CD14-positive monocyte (primary cell): ENCODE measurements around the gene RXYLT1. TPM values are rescaled to one million over a fixed set of nuclear protein-coding genes. Genes with fewer than 3 reads are reported as not detected.
A peak's percentile ranks its signal among the peaks of the same experiment; 100 is the strongest.
"Not testable (repeated sequence)": the region's sequence is repeated elsewhere in the genome, so short reads cannot be mapped to it uniquely, and the experiment has no call there.

Experiments used
- DNase-seq, 3 donors: peaks; one replicate each; pipeline ENCODE4 v3.0.0-alpha.2; 2011 to 2022
- H2AFZ ChIP-seq: 2 replicates; pipeline ENCODE4 v1.6.0; 2012; ENCODE audit warnings: mild to moderate bottlenecking, low read depth, low read length, inconsistent platforms; ENCODE audit not compliant: insufficient read depth, poor library complexity, severe bottlenecking
- H3K27ac ChIP-seq, 2 donors: 1 replicate in 1 of 2; 2 replicates in 1 of 2; pipeline ENCODE4 v1.5.1; 2012 to 2013; ENCODE audit warnings: low read length in 2 of 2, control low read depth in 1 of 2, inconsistent platforms in 1 of 2, low read depth in 1 of 2, mild to moderate bottlenecking in 1 of 2
- H3K27me3 ChIP-seq, 2 donors: one replicate each; pipeline versions ENCODE4 v1.6.0 to v1.6.1; 2011 to 2013; ENCODE audit warnings: low read length in 2 of 2; ENCODE audit not compliant: control insufficient read depth in 2 of 2, insufficient read depth in 2 of 2
- H3K36me3 ChIP-seq, 2 donors: replicated peaks in 1 of 2; 1 replicate in 1 of 2; 2 replicates in 1 of 2; pipeline versions ENCODE4 v1.5.1 to v1.6.1; 2012 to 2013; ENCODE audit warnings: low read length in 2 of 2, control low read depth in 1 of 2, inconsistent platforms in 1 of 2, mild to moderate bottlenecking in 1 of 2; ENCODE audit not compliant: insufficient read depth in 2 of 2, control insufficient read depth in 1 of 2
- H3K4me1 ChIP-seq, 2 donors: 1 replicate in 1 of 2; 2 replicates in 1 of 2; pipeline versions ENCODE4 v1.5.1 to v1.6.1; 2012 to 2013; ENCODE audit warnings: low read length in 2 of 2, control low read depth in 1 of 2, inconsistent platforms in 1 of 2, mild to moderate bottlenecking in 1 of 2, moderate library complexity in 1 of 2; ENCODE audit not compliant: insufficient read depth in 2 of 2, control insufficient read depth in 1 of 2
- H3K4me2 ChIP-seq: replicated peaks from 2 replicates; pipeline ENCODE3; 2012; ENCODE audit warnings: low read length, moderate library complexity, mild to moderate bottlenecking; ENCODE audit not compliant: poor library complexity, severe bottlenecking; ENCODE audit errors: extremely low read depth
- H3K4me3 ChIP-seq, 3 experiments: fragments of 200-600 bp in 1 of 3; sonication (generic) in 1 of 3; replicated peaks in 1 of 3; 1 replicate in 2 of 3; 2 replicates in 1 of 3; pipeline ENCODE4 v1.5.1; 2011 to 2013; ENCODE audit warnings: low read length in 3 of 3, mild to moderate bottlenecking in 3 of 3, control low read depth in 2 of 3, low read depth in 2 of 3, inconsistent platforms in 1 of 3, moderate library complexity in 1 of 3
- H3K79me2 ChIP-seq: 2 replicates; pipeline ENCODE4 v1.6.0; 2012; ENCODE audit warnings: mild to moderate bottlenecking, control low read depth, inconsistent platforms, low read length, moderate library complexity; ENCODE audit not compliant: insufficient read depth
- H3K9ac ChIP-seq: 2 replicates; pipeline ENCODE4 v1.6.0; 2017; ENCODE audit warnings: low read length, mild to moderate bottlenecking; ENCODE audit not compliant: insufficient read depth, poor library complexity, severe bottlenecking
- H3K9me3 ChIP-seq, 2 donors: replicated peaks in 1 of 2; 1 replicate in 1 of 2; 2 replicates in 1 of 2; pipeline versions ENCODE4 v1.5.1 to v1.6.1; 2012 to 2013; ENCODE audit warnings: low read length in 2 of 2, control low read depth in 1 of 2; ENCODE audit not compliant: control insufficient read depth in 1 of 2, insufficient read depth in 1 of 2
- H4K20me1 ChIP-seq: 2 replicates; pipeline ENCODE4 v1.6.0; 2012; ENCODE audit warnings: mild to moderate bottlenecking, low read length, control low read depth, moderate library complexity; ENCODE audit not compliant: insufficient read depth
- H3K27ac Mint-ChIP-seq, 7 donors: one replicate each; pipeline ENCODE4 v1.8.0; 2020; ENCODE audit warnings: mild to moderate bottlenecking in 7 of 7, mixed read lengths in 7 of 7, moderate library complexity in 6 of 7, inconsistent platforms in 2 of 7
- H3K27me3 Mint-ChIP-seq, 3 donors: one replicate each; pipeline ENCODE4 v1.8.0; 2021 to 2022; ENCODE audit warnings: low read depth in 3 of 3, mild to moderate bottlenecking in 3 of 3, mixed read lengths in 3 of 3, moderate library complexity in 3 of 3, inconsistent platforms in 1 of 3
- H3K36me3 Mint-ChIP-seq, 2 donors: one replicate each; pipeline ENCODE4 v1.8.0; 2020; ENCODE audit warnings: mixed read lengths in 2 of 2, inconsistent platforms in 1 of 2, mild to moderate bottlenecking in 1 of 2
- H3K4me1 Mint-ChIP-seq: one replicate; pipeline ENCODE4 v1.8.0; 2020; ENCODE audit warnings: mild to moderate bottlenecking, mixed read lengths
- H3K4me3 Mint-ChIP-seq, 2 donors: one replicate each; pipeline ENCODE4 v1.8.0; 2020; ENCODE audit warnings: mild to moderate bottlenecking in 2 of 2, mixed read lengths in 2 of 2, moderate library complexity in 1 of 2
- H3K9me3 Mint-ChIP-seq, 7 donors: one replicate each; pipeline ENCODE4 v1.8.0; 2020 to 2022; ENCODE audit warnings: mixed read lengths in 7 of 7, mild to moderate bottlenecking in 6 of 7, moderate library complexity in 6 of 7, inconsistent platforms in 2 of 7
- CTCF ChIP-seq: fragments of 200-600 bp; IDR thresholded peaks from one replicate; pipeline ENCODE4 v1.8.0; 2022; ENCODE audit warnings: antibody characterized with exemption, mild to moderate bottlenecking
- WGBS: methylation state at CpG from one replicate; pipeline ENCODE4 v1.1.5; 2013; ENCODE audit warnings: missing lambda C conversion rate; ENCODE audit not compliant: insufficient coverage; 5-methylcytosine and 5-hydroxymethylcytosine counted together
- intact Hi-C, 2 donors: fragments of 100-400 bp; cut with micrococcal nuclease; formaldehyde crosslinking; loops; one replicate each; pipeline versions ENCODE4 v1.15.0 to v1.15.1; 2023
- polyA plus RNA-seq, 3 donors: library from polyadenylated mRNA; depleted of rRNA in 1 of 3; unstranded in 2 of 3; stranded (reverse) in 1 of 3; fragments of 300-500 nt in 2 of 3; fragments of >200 nt in 1 of 3; fragmentation: Illumina TruSeq in 2 of 3; gene quantifications; 1 replicate in 2 of 3; 2 replicates in 1 of 3; pipeline ENCODE4 v1.2.3, GENCODE V29; 2012 to 2021

Gene RXYLT1
- polyA plus RNA-seq, 3 donors = 4.3 to 6.5 (median 6.5) TPM

DNA sequence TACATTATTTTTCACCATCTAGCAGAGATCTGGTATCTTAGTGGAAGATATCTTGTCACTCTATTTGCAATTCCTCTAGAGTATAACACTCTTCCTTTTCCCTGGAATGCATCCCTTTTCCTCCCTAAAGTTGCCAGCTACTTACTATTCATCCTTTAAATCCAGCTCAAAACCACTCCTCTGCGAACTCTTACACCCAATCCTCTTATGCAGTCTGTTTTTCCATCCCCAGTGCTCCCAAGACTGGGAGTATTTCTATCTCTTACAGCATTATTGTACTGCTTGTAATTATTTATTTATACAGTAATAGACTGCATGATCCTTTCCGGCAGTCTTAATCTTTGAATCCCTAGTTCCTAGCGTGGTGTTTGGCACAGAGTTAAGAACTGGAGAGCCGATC is 61.9 kb downstream of the RXYLT1 start:
- Histone ChIP-seq H2AFZ (no peak overlapping the region), H3K4me1 (peaks cover 11 to 17% of the 10 kb centered on the region in 2 donors), H3K4me3 (no peak overlapping the region), H3K4me2 (no peak overlapping the region), H3K36me3 (no peaks in the 10 kb centered on the region), H3K9me3 (no peaks in the 10 kb centered on the region), H3K27ac (no peak overlapping the region), H3K79me2 (no peaks in the 10 kb centered on the region), H3K9ac (no peak overlapping the region), H3K27me3 (peaks cover 8 to 15% of the 10 kb centered on the region in 2 donors), H4K20me1 (no peaks in the 10 kb centered on the region)
- Mint-ChIP-seq H3K36me3 (no peaks in the 10 kb centered on the region), H3K4me3 (no peak overlapping the region), H3K27me3 (peaks cover 24 to 30% (median 29%) of the 10 kb centered on the region in 3 donors), H3K9me3 (peaks cover 0 to 2% (median 0%) of the 10 kb centered on the region in 7 donors), H3K27ac (no peak overlapping the region), H3K4me1 (peaks cover 15% of the 10 kb centered on the region)
- TF ChIP-seq CTCF = no peak
- intact Hi-C loops = loop anchor here (2.0 to 10.0 kb wide), 4 partner anchors 73 to 563 kb away; partner anchors contain the start of gene XPOT (in 1 of the 2)
- no CpG with 5 or more reads among the region's 4 CpGs for WGBS
- no peak for DNase-seq

- intact Hi-C loops = loop anchor here in 1 of 2 donors (10.0 kb wide), 3 partner anchors 72 to 562 kb away; partner anchors contain the start of gene XPOT
- Histone ChIP-seq H3K27me3 (peaks cover 8 to 15% of the 10 kb centered on the region in 2 donors), H3K4me1 (peaks cover 11 to 17% of the 10 kb centered on the region in 2 donors)
- H3K4me2 ChIP-seq, H3K9me3 ChIP-seq, DNase-seq, H3K4me3 ChIP-seq, H3K79me2 ChIP-seq, H3K9ac ChIP-seq, H3K9me3 Mint-ChIP-seq, H3K36me3 Mint-ChIP-seq, H3K36me3 ChIP-seq, H3K27ac ChIP-seq, H4K20me1 ChIP-seq, H2AFZ ChIP-seq: not testable (repeated sequence)
- Mint-ChIP-seq H3K4me1 (peaks cover 15% of the 10 kb centered on the region), H3K27ac (peak overlapping the region in 1 of 7 donors; percentile 50), H3K4me3 (peak overlapping the region; percentile 79 to 89), H3K27me3 (peaks cover 23 to 27% (median 25%) of the 10 kb centered on the region in 3 donors)
- WGBS = 100% methylated on average over 9 of the region's 17 CpGs
Measured at GRCh38 chr12:63842750-63843149, 63.0 kb downstream of the RXYLT1 start.
